ENCODE data around the gene ASAH2. TPM values are rescaled to one million over a fixed set of nuclear protein-coding genes. Genes with fewer than 3 reads are reported as not detected.

ASAH2 gene
- total RNA-seq, 1 experiment from 2014 or later: 14.0 TPM

DNA sequence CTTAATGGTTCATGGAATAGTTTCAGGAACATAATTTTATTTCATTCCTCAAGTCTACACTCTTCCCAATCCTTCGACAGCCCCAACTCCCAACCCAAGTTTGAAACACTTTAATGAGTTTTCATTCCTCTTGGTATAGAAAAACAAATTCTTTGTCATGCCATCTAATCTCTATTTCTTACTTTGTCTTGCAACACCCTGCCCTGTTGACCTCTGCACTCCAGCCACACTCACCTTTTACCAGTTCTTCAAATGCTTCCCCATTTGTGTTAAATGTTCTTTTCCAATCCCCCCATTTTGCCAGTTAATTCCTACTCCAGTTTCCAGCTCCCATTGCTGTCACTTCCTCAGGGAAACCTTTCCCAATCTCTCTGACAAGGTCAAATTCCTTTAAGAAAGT lies 21.9 kb downstream of the ASAH2 start:
- DNase-seq: no peak
- CTCF ChIA-PET: no interaction called here
- BruUV-seq (replicated peaks): no TSS peak
- no peak overlapping the region for H3K4me2 ChIP-seq (ENCODE audit: low read length)
- no peaks in the 10 kb centered on the region for H3K9me2 ChIP-seq (replicated peaks; ENCODE audit: low read length)
- H3K9me3 ChIP-seq (ENCODE audit: low read length): no peaks in the 10 kb centered on the region
- peaks cover 26% of the 10 kb centered on the region for H3K27me3 ChIP-seq (ENCODE audit: low read length)
- POLR2A ChIA-PET (ENCODE audit: unreplicated experiment): no interaction called here
- no peak overlapping the region for H3K4me3 ChIP-seq (ENCODE audit: low read length)
- H3K79me2 ChIP-seq (ENCODE audit: low read length): no peaks in the 10 kb centered on the region
- H3K9ac ChIP-seq (ENCODE audit: low read length): no peak overlapping the region
- H2AFZ ChIP-seq (ENCODE audit: low read length): no peak overlapping the region
- H3K4me1 ChIP-seq (ENCODE audit: insufficient read depth, low read length): peaks cover 5% of the 10 kb centered on the region
- H3K36me3 ChIP-seq (ENCODE audit: low read depth, low read length): no peaks in the 10 kb centered on the region
- TF ChIP-seq, protein P1, sequence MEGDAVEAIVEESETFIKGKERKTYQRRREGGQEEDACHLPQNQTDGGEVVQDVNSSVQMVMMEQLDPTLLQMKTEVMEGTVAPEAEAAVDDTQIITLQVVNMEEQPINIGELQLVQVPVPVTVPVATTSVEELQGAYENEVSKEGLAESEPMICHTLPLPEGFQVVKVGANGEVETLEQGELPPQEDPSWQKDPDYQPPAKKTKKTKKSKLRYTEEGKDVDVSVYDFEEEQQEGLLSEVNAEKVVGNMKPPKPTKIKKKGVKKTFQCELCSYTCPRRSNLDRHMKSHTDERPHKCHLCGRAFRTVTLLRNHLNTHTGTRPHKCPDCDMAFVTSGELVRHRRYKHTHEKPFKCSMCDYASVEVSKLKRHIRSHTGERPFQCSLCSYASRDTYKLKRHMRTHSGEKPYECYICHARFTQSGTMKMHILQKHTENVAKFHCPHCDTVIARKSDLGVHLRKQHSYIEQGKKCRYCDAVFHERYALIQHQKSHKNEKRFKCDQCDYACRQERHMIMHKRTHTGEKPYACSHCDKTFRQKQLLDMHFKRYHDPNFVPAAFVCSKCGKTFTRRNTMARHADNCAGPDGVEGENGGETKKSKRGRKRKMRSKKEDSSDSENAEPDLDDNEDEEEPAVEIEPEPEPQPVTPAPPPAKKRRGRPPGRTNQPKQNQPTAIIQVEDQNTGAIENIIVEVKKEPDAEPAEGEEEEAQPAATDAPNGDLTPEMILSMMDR (conservative IDR thresholded peaks at IDR 0.05; ENCODE audit: low read depth, low read length): no peak
- TF ChIP-seq EZH2phosphoT487 (IDR thresholded peaks at IDR 0.05; ENCODE audit: borderline replicate concordance, low read length) (no peak), EZH2 (IDR thresholded peaks at IDR 0.05; ENCODE audit: low read length, unreplicated experiment) (no peak)
- H4K20me1 ChIP-seq (ENCODE audit: low read length): no peaks in the 10 kb centered on the region
- ATAC-seq: no peak
- H3F3A ChIP-seq (ENCODE audit: low read length, unreplicated experiment): no peaks in the 10 kb centered on the region
- no peak overlapping the region for H3K27ac ChIP-seq (ENCODE audit: low read length)
- intact Hi-C loops (cut with micrococcal nuclease): loop anchor here (10.0 kb wide), 3 partner anchors 395 to 635 kb away; partner anchors contain the start of gene SGMS1

DNA sequence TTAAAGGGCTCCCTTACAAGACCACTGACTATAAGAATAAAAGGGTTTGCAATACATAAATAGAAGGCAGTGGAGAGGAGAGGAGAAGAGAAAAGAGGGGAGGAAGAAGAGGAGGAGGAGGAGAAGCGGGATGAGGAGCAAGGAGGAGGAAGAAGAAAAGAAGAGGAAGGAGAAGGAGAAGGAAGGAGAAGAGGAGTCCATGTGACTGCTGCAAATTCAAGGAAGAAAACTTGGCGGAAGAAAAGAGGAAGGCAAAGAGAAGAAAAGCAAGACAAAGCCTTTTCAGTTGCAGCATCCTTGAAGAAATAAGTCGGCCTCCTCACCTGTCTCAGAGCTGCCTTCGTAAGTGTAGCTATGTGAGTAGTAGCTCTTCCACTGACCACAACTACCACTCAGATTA lies 22.6 kb downstream of the ASAH2 start:
- H3K36me3 ChIP-seq (ENCODE audit: low read depth, low read length): no peaks in the 10 kb centered on the region
- ChIA-PET CTCF (interaction anchor here (0.6 kb wide), 1 partner anchor 8 kb away, joined by 3 read pairs; no protein-coding TSS in a partner anchor), POLR2A (ENCODE audit: unreplicated experiment) (no interaction called here)
- no peak overlapping the region for H2AFZ ChIP-seq (ENCODE audit: low read length)
- no peaks in the 10 kb centered on the region for H3F3A ChIP-seq (ENCODE audit: low read length, unreplicated experiment)
- H4K20me1 ChIP-seq (ENCODE audit: low read length): no peaks in the 10 kb centered on the region
- peaks cover 6% of the 10 kb centered on the region for H3K4me1 ChIP-seq (ENCODE audit: insufficient read depth, low read length)
- no peaks in the 10 kb centered on the region for H3K79me2 ChIP-seq (ENCODE audit: low read length)
- H3K4me2 ChIP-seq (ENCODE audit: low read length): no peak overlapping the region
- H3K27me3 ChIP-seq (ENCODE audit: low read length): peaks cover 20% of the 10 kb centered on the region
- TF ChIP-seq EZH2phosphoT487 (IDR thresholded peaks at IDR 0.05; ENCODE audit: borderline replicate concordance, low read length) (no peak), EZH2 (IDR thresholded peaks at IDR 0.05; ENCODE audit: low read length, unreplicated experiment) (no peak)
- TF ChIP-seq, protein P1 (conservative IDR thresholded peaks at IDR 0.05; ENCODE audit: low read depth, low read length): no peak
- H3K9me2 ChIP-seq (replicated peaks; ENCODE audit: low read length): no peaks in the 10 kb centered on the region
- H3K27ac ChIP-seq (ENCODE audit: low read length): no peak overlapping the region
- DNase-seq (no peak), ATAC-seq (no peak)
- H3K9me3 ChIP-seq (ENCODE audit: low read length): no peaks in the 10 kb centered on the region
- H3K9ac ChIP-seq (ENCODE audit: low read length): no peak overlapping the region
- intact Hi-C loops (cut with micrococcal nuclease): loop anchor here (10.0 kb wide), 3 partner anchors 396 to 634 kb away; partner anchors contain the start of gene SGMS1
- no peak overlapping the region for H3K4me3 ChIP-seq (ENCODE audit: low read length)
- BruUV-seq (replicated peaks): no TSS peak

DNA sequence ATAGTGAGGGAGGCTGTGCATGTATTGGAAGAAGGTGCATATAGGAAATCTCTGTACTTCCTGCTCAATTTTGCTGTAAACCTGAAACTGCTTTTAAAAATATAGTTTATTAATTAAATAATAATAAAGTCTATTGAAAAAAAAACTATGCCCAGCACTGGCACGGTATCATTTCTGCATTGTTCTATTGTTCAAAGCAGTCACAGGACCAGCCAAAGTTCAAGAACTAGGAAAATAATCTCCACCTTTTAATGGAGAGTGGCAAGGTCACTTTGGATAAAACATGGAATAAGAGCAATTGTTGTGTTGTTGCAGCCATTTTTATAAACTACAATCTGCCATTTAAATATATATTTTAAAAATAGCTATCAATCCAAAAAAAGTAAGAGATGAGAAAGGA lies 24.7 kb downstream of the ASAH2 start:
- H3K27ac ChIP-seq (ENCODE audit: low read length): no peak overlapping the region
- H3K36me3 ChIP-seq (ENCODE audit: low read depth, low read length): no peaks in the 10 kb centered on the region
- no peaks in the 10 kb centered on the region for H3K79me2 ChIP-seq (ENCODE audit: low read length)

More for the DNA sequence above, 24.7 kb downstream of the ASAH2 start:
- H3K4me3 ChIP-seq (ENCODE audit: low read length): no peak overlapping the region
- ATAC-seq: no peak
- no peaks in the 10 kb centered on the region for H3K9me2 ChIP-seq (replicated peaks; ENCODE audit: low read length)
- no peaks in the 10 kb centered on the region for H3K9me3 ChIP-seq (ENCODE audit: low read length)
- peaks cover 6% of the 10 kb centered on the region for H3K4me1 ChIP-seq (ENCODE audit: insufficient read depth, low read length)
- ChIA-PET POLR2A (ENCODE audit: unreplicated experiment) (no interaction called here), CTCF (no interaction called here)
- intact Hi-C loops (cut with micrococcal nuclease): loop anchor here (10.0 kb wide), 3 partner anchors 398 to 632 kb away; partner anchors contain the start of gene SGMS1
- no peaks in the 10 kb centered on the region for H4K20me1 ChIP-seq (ENCODE audit: low read length)
- no peak for DNase-seq
- TF ChIP-seq, protein P1 (conservative IDR thresholded peaks at IDR 0.05; ENCODE audit: low read depth, low read length): no peak
- TF ChIP-seq EZH2 (IDR thresholded peaks at IDR 0.05; ENCODE audit: low read length, unreplicated experiment) (no peak), EZH2phosphoT487 (IDR thresholded peaks at IDR 0.05; ENCODE audit: borderline replicate concordance, low read length) (no peak)
- no peaks in the 10 kb centered on the region for H3F3A ChIP-seq (ENCODE audit: low read length, unreplicated experiment)
- no peak overlapping the region for H2AFZ ChIP-seq (ENCODE audit: low read length)
- peaks cover 8% of the 10 kb centered on the region; the same call in 1 of the 2 replicates for H3K27me3 ChIP-seq (ENCODE audit: low read length)
- H3K9ac ChIP-seq (ENCODE audit: low read length): no peak overlapping the region
- BruUV-seq (replicated peaks): no TSS peak
- no peak overlapping the region for H3K4me2 ChIP-seq (ENCODE audit: low read length)

Measured in PC-3 (cell line).